SK-N-MC (cell line): Measurements from ENCODE around the gene PAX7.

Source experiments
- EZH2 ChIP-seq: fragments of 200-600 bp; sonication (generic); IDR thresholded peaks from one replicate; pipeline ENCODE4 v1.6.1; 2017; ENCODE audit warnings: antibody characterized with exemption
- POLR2AphosphoS5 ChIP-seq: IDR thresholded peaks from 2 replicates; pipeline ENCODE4 v1.6.1; 2012; ENCODE audit warnings: mild to moderate bottlenecking, low read depth, low read length, borderline replicate concordance

- TF ChIP-seq POLR2AphosphoS5 (no peak), EZH2 (no peak)
Measured at GRCh38 chr1:18691648-18692047, 61.0 kb downstream of the PAX7 start.
